Adrenal gland (tissue), 12 donors: Measurements from ENCODE around the gene MARCHF10. TPM values are rescaled to one million over a fixed set of nuclear protein-coding genes. Genes with fewer than 3 reads are reported as not detected.

Source experiments
- DNase-seq, 7 donors: peaks; one replicate each; pipeline ENCODE4 v3.0.0-alpha.2; 2019 to 2020
- H3K27ac ChIP-seq, 5 donors: fragments of 200-600 bp; sonication (generic) in 4 of 5; 1 replicate in 3 of 5; 2 replicates in 2 of 5; pipeline versions ENCODE4 v1.5.1 to v1.8.0; 2016 to 2020; ENCODE audit warnings: mild to moderate bottlenecking in 1 of 5
- H3K27me3 ChIP-seq: fragments of 200-600 bp; 2 replicates; pipeline ENCODE4 v1.8.0; 2021
- H3K36me3 ChIP-seq, 2 donors: fragments of 200-600 bp; replicated peaks in 1 of 2; 1 replicate in 1 of 2; 2 replicates in 1 of 2; pipeline versions ENCODE4 v1.5.1 to v1.8.0; 2018 to 2022
- H3K4me1 ChIP-seq, 2 donors: fragments of 200-600 bp; replicated peaks in 1 of 2; 1 replicate in 1 of 2; 2 replicates in 1 of 2; pipeline versions ENCODE4 v1.5.1 to v1.8.0; 2018 to 2021
- H3K4me3 ChIP-seq, 4 donors: fragments of 200-600 bp; sonication (generic) in 3 of 4; one replicate each; pipeline ENCODE4 v1.5.1; 2016 to 2018
- H3K9me3 ChIP-seq, 3 donors: fragments of 200-600 bp; sonication (generic) in 1 of 3; replicated peaks in 1 of 3; 1 replicate in 2 of 3; 2 replicates in 1 of 3; pipeline versions ENCODE4 v1.5.1 to v1.8.0; 2016 to 2021
- POLR2A ChIP-seq, 2 donors: fragments of 450-650 bp; IDR thresholded peaks; one replicate each; pipeline ENCODE4 v1.6.1; 2017; ENCODE audit warnings: antibody characterized with exemption in 2 of 2, mild to moderate bottlenecking in 2 of 2, moderate library complexity in 1 of 2
- WGBS, 4 donors: extraction: QIAGEN DNeasy Blood & Tissue Kit in 2 of 4; methylation state at CpG; one replicate each; pipeline versions ENCODE4 v1.1.5 to v1.1.7; 2013 to 2017; 5-methylcytosine and 5-hydroxymethylcytosine counted together
- intact Hi-C, 2 donors: fragments of 100-400 bp; cut with DNase I; formaldehyde crosslinking; loops; one replicate each; pipeline versions ENCODE4 v1.14.1 to v1.15.0; 2022 to 2023
- polyA plus RNA-seq, 3 donors: library from polyadenylated mRNA; stranded (reverse); fragments of 200-250 nt in 2 of 3; fragments of 350-450 nt in 1 of 3; fragmentation: Illumina TruSeq in 1 of 3; extraction: RNeasy Lipid Tissue Mini Kit (QIAGEN cat#74804) in 1 of 3; gene quantifications; one replicate each; pipeline ENCODE4 v1.2.3, GENCODE V29; 2013 to 2014
- total RNA-seq, 9 donors: library from RNA; depleted of rRNA in 4 of 9; stranded (reverse); fragments of >200 nt in 4 of 9; fragments of 120-200 nt in 1 of 9; fragmentation: NEBNext Ultra II Directional in 1 of 9; extraction: Animal tissue kit (Norgen Biotek cat#: 25700) in 1 of 9; gene quantifications; one replicate each; pipeline versions ENCODE4 v1.1.0 to v1.2.4, GENCODE V29; 2013 to 2023
- TF ChIP-seq, protein P1 (sequence below), 6 experiments: fragments of 450-650 bp in 4 of 6; fragments of 200-600 bp in 2 of 6; sonication (generic) in 1 of 6; IDR thresholded peaks; 1 replicate in 5 of 6; 2 replicates in 1 of 6; pipeline versions ENCODE4 v1.5.1 to v1.8.0; 2016 to 2021; ENCODE audit warnings: antibody characterized with exemption in 6 of 6, mild to moderate bottlenecking in 2 of 6, moderate library complexity in 1 of 6
- donor health status: healthy with polysubstance abuse.
- donor health status: Bipolar disorder and iron deficiency.
- donor health status: DM: yes; HTN: yes; CAD: no.
- donor health status: DM: no; HTN: no; CAD: no.
- donor health status: DM: no; HTN: no; CAD: no.
- donor health status: DM: yes; HTN: yes; CAD: no.

MARCHF10 gene
- total and polyA plus RNA-seq, 12 donors = 0.31 to 0.64 (median 0.43) TPM; not detected in 8

GRCh38 chr17:62780951-62781350 lies 27.2 kb downstream of the MARCHF10 start:
- H3K4me3 ChIP-seq = no peak overlapping the region
- H3K4me1 ChIP-seq = no peaks in the 10 kb centered on the region
- TF ChIP-seq, protein P1, sequence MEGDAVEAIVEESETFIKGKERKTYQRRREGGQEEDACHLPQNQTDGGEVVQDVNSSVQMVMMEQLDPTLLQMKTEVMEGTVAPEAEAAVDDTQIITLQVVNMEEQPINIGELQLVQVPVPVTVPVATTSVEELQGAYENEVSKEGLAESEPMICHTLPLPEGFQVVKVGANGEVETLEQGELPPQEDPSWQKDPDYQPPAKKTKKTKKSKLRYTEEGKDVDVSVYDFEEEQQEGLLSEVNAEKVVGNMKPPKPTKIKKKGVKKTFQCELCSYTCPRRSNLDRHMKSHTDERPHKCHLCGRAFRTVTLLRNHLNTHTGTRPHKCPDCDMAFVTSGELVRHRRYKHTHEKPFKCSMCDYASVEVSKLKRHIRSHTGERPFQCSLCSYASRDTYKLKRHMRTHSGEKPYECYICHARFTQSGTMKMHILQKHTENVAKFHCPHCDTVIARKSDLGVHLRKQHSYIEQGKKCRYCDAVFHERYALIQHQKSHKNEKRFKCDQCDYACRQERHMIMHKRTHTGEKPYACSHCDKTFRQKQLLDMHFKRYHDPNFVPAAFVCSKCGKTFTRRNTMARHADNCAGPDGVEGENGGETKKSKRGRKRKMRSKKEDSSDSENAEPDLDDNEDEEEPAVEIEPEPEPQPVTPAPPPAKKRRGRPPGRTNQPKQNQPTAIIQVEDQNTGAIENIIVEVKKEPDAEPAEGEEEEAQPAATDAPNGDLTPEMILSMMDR (IDR thresholded peaks at IDR 0.05) = no peak
- TF ChIP-seq POLR2A (IDR thresholded peaks at IDR 0.05) = no peak
- H3K27me3 ChIP-seq = no peaks in the 10 kb centered on the region
- H3K9me3 ChIP-seq = no peaks in the 10 kb centered on the region
- H3K36me3 ChIP-seq = no peaks in the 10 kb centered on the region
- intact Hi-C loops = no loop called here
- no peak for DNase-seq
- no peak overlapping the region for H3K27ac ChIP-seq
- WGBS, 4 donors = 84 to 90% (median 87%) methylated on average over 6 of the region's 6 CpGs

DNA sequence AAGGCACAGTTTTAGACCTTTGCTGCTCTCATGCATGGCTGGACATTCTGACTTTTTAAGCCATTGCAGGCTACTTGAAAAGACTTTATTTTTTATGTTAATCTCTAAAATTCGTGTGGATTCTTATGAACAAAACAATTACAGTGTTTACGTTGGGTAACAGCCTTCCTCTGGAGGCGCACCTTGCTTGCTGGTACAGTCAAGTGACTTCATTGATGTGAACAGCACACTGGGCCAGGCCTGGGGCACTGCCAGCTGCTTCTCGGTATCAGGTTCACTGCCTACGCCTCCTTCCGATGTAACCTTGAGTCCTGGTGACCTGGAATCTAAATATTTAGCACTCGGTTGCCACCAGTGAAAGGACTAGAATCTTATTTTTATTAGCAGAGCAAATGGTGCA lies 27.8 kb downstream of the MARCHF10 start:
- Histone ChIP-seq H3K27me3 (no peaks in the 10 kb centered on the region), H3K36me3 (no peaks in the 10 kb centered on the region), H3K9me3 (no peaks in the 10 kb centered on the region), H3K4me1 (no peaks in the 10 kb centered on the region), H3K4me3 (no peak overlapping the region), H3K27ac (no peak overlapping the region)
- WGBS, 4 donors = 45 to 48% (median 47%) methylated on average over 5 to 7 of the region's 7 CpGs
- DNase-seq = peak; percentile 43 to 79 (median 67)
- TF ChIP-seq POLR2A (IDR thresholded peaks at IDR 0.05) = no peak
- TF ChIP-seq, protein P1 (IDR thresholded peaks at IDR 0.05) = no peak
- intact Hi-C loops = no loop called here

GRCh38 chr17:62778990-62779681 lies 29.0 kb downstream of the MARCHF10 start:
- 72 to 80% (median 72%) methylated on average over 21 of the region's 21 CpGs for WGBS, 4 donors
- TF ChIP-seq, protein P1 (IDR thresholded peaks at IDR 0.05) = no peak
- no peak for TF ChIP-seq POLR2A (IDR thresholded peaks at IDR 0.05)
- H3K4me1 ChIP-seq = no peaks in the 10 kb centered on the region
- H3K27ac ChIP-seq = no peak overlapping the region
- H3K9me3 ChIP-seq = no peaks in the 10 kb centered on the region
- intact Hi-C loops = no loop called here
- no peaks in the 10 kb centered on the region for H3K27me3 ChIP-seq
- H3K36me3 ChIP-seq = no peaks in the 10 kb centered on the region
- DNase-seq = peak in 1 of 7 donors; percentile 59
- H3K4me3 ChIP-seq = no peak overlapping the region

- DNase-seq = no peak
- Histone ChIP-seq H3K9me3 (no peaks in the 10 kb centered on the region), H3K27me3 (no peaks in the 10 kb centered on the region), H3K4me3 (no peak overlapping the region), H3K36me3 (no peaks in the 10 kb centered on the region), H3K27ac (no peak overlapping the region), H3K4me1 (no peaks in the 10 kb centered on the region)
- intact Hi-C loops = no loop called here
- no peak for TF ChIP-seq POLR2A (IDR thresholded peaks at IDR 0.05)
- TF ChIP-seq, protein P1 (IDR thresholded peaks at IDR 0.05) = no peak
- WGBS, 4 donors = 93 to 97% (median 95%) methylated on average over 4 of the region's 4 CpGs
Measured at GRCh38 chr17:62775876-62776275, 32.2 kb downstream of the MARCHF10 start.
